GM18870 (cell line): ENCODE measurements around the gene YWHAE.
"Not testable (repeated sequence)": the region's sequence is repeated elsewhere in the genome, so short reads cannot be mapped to it uniquely, and the experiment has no call there.

Experiments
- ATAC-seq: cut with Tn5 transposase; IDR thresholded peaks from one replicate; pipeline ENCODE4 v1.9.1; 2021; ENCODE audit warnings: moderate library complexity; ENCODE audit not compliant: unreplicated experiment

The YWHAE gene

GRCh38 chr17:1375615-1376014, 24.4 kb downstream of the YWHAE start:
- ATAC-seq = no peak

- no peak for ATAC-seq
Measured at GRCh38 chr17:1374431-1375177, 25.4 kb downstream of the YWHAE start.

- ATAC-seq = no peak
Measured at GRCh38 chr17:1373707-1374237, 26.2 kb downstream of the YWHAE start.

GRCh38 chr17:1372618-1373017, 27.4 kb downstream of the YWHAE start:
- ATAC-seq = no peak

DNA sequence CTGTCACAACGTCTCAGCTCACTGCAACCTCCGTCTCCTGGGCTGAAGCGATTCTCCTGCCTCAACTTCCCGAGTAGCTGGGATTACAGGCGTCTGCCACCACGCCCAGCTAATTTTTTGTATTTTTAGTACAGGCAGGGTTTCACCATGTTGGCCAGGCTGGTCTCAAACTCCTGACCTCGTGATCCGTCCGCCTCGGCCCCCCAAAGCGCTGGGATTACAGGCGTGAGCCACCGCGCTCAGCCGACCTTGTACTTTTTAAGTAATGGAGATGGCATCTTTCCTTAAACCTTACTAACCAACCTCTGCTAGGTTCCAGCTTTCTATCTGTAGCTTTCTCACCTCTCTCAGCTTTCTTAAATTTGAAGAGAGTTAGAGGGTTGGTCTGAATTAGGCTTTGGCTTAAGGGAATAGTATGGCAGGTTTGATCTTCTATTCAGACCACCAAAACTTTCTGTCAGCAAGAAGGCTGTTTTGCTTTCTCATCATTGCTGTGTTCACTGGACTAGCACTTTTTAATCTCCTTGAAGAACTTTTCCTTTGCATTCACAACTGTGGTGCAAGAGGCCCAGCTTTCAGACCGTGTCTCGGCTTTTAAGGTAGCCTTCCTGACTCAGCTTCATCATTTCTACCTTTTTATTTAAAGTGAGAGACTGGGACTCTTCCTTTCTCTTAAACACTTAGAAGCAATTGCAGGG, 28.0 kb downstream of the YWHAE start:
- ATAC-seq = no peak

DNA sequence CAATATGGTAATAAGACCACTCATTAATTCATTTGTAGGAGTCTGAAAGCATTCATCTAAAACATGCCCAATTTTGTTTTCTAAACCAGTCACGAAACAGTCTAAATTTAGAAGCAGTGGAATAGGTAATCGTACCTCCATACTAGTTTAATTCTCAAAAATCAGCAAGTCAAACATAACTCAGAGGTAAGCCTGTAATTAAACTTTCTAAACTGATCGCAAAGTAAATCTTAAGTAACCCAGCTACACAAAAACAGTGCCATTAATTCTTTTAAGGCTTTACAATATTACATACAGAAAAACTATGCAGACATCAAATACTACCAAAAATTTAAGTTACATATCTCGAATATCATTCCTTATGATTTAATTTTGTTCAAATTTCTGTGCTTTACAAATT, 31.4 kb downstream of the YWHAE start:
- ATAC-seq = no peak

DNA sequence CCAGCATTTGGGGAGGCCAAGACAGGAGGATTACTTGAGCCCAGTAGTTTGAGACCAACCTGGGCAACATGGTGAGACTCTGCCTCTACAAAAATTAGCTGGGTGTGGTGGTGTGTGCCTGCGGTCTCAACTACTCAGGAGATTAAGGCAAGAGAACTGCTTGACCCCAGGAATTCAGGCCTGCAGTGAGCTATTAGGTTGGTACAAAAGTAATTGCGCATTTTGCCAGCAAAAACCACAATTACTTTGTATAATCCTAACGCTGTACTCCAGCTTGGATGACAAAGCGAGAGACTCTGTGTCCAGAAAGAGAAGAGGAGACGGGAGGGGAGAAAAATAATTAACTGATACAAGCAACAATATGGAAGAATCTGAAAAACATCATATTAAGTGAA, 32.7 kb downstream of the YWHAE start:
- ATAC-seq = no peak

DNA sequence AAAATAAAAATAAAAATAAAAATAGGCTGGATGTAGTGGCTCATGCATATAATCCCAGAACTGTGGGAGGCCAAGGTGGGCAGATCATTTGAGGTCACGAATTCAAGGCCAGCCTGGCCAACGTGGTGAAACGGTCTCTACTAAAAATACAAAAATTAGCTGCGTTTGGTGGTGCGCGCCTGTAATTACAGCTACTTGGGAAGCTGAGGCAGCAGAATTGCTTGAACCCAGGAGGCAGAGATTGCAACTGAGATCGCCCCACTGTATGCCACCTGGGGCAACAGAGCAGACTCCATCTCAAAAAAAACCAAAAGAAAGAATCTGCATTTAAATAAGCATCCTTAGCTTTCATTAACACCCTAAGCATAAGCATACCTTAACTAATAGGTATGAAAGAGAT, 33.8 kb downstream of the YWHAE start:
- no peak for ATAC-seq

DNA sequence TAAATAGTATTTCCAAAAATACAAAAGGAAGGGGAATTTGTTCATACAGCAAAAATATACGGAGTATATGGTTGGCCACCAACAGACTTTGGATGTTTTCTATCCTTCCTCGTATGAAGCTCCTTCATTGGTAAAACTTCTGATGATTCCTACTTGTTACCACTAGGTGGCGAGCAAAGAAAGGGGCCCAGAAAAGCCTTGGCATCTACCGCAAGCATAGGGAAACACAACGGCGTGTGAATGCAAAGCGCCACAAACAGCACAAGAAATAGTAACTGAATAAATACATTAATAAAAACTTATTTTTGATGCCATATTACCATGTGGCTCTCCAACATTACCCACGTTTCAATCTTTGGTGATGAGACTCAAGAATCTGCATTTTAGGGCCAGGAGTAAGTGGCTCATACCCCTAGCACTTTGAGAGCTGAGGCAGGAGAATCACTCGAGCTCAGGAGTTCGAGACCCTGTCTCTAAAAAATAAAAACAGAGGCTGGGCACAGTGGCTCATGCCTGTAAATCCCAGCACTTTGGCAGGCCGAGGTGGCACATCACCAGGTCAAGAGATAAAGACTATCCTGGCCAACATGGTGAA, 34.5 kb downstream of the YWHAE start:
- ATAC-seq = no peak

- ATAC-seq = no peak
Measured at GRCh38 chr17:1362964-1363363, 37.1 kb downstream of the YWHAE start.

DNA sequence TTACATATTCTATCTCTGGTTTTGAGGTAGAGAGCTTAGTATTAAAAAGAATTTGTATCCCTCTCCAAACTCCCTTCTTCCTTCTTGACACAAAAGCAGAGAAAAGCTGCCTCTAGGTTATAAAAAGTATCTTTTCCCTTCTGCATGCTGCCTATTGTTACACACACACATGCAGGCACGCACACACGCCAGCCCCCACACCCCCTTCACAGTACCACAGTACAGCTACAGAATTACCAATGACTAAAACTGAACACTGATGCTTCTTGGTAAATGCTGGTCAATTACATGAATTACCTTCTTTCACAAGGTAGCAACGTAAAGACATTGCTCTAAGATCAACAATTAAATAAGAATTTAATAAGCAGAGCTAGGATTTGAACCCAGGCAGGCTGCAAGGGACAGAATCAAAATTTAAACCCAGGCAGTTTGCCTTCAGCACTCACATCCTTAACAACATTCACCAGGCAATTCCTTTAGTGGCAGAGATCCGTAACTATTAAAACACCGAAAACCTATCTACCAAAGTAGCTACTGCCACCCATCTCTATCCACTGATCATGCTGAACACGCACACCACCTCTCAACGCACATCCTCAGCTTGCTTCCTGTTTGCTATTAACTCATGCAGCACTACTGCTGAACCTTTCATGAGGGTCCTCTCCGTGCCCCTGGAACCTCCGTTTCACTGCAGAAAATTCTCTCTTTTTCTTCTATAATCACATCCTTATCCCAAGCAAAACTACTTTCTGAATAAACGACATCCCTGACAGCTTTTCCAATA, 37.8 kb downstream of the YWHAE start:
- ATAC-seq = no peak

DNA sequence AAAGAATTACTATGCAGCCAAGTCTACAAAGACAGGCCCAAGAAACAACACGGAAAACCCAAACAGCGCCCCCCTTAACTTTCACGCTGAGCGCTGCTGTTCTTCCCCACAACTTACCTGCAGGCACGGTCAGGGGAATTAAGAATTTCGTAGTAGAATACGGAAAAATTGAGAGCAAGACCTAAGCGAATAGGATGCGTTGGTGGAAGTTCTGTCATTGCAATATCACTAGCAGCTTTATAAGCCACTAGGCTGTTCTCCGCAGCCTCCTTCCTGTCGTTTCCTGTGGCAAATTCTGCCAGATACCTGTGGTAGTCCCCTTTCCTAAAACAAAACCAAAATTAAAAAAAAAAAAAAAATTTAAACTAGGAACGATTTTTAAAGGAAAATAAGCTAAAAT, 39.0 kb downstream of the YWHAE start:
- ATAC-seq = no peak

DNA sequence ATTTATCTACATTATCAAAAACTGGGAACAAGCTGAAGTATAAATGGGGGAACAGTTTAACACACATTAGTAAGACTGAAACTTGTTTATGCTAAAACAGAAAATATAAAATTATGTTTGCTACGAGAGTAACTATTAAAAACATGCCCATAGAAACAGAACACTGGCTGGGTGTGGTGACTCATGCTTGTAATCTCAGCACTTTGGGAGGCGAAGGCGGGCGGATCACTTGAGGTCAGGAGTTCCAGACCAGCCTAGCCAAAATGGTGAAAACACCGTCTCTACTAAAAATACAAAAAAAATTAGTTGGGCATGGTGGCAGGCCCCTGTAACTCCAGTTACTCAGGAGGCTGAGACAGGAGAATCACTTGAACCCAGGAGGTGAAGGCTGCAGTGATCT, 39.7 kb downstream of the YWHAE start:
- ATAC-seq = not testable (repeated sequence)

DNA sequence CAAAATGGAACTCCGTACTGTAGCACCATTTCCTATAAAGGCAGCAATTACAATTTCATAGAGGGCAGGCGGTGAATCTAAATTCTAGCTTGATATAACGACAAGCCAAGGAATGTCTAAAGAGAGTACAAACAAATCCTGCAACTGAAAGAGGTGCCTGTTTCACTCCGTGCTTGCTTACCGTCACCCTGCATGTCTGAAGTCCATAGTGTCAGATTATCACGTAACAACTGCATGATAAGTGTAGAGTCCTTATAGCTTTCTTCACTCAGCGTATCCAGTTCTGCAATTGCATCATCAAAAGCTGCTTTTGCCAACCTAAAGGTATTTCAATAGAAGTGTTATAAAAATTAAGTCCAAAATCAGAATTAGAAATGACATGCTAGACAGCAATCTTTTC, 46.0 kb downstream of the YWHAE start:
- ATAC-seq = no peak

DNA sequence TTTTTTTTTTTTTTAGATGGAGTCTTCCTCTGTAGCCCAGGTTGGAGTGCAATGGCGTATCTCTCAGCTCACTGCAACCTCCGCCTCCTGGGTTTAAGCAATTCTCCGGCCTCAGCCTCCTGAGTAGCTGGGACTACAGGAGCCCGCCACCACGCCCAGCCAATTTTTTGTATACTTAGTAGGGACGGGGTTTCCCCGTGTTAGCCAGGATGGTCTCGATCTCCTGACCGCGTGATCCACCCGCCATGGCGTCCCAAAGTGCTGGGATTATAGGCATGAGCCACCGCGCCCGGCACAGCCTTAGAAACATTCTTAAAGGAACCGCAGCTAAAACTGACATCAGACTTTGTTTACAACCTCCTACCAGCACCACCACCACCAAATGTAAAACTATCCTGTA, 47.5 kb downstream of the YWHAE start:
- not testable (repeated sequence) for ATAC-seq

DNA sequence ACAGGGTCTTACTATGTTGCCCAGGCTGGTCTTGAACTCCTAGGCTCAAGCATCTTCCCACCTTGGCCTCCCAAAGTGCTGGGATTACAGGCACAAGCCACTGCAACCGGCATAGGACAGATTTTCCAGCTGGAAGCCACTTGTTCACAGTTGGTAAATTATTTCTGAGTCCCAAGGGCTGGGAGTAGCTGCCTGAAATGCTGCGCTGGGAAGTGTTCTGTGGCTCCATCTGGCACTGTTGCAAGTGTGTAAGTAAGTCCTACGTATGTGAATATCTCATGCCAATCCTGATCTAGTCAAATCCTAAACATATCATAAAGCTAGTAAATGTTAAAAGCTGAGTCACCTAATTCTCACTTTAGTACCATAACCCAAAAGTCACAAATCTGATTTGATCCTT, 48.1 kb downstream of the YWHAE start:
- no peak for ATAC-seq

GRCh38 chr17:1351275-1351674, 48.7 kb downstream of the YWHAE start:
- no peak for ATAC-seq

- no peak for ATAC-seq
Measured at GRCh38 chr17:1347589-1348323, 52.3 kb downstream of the YWHAE start.

DNA sequence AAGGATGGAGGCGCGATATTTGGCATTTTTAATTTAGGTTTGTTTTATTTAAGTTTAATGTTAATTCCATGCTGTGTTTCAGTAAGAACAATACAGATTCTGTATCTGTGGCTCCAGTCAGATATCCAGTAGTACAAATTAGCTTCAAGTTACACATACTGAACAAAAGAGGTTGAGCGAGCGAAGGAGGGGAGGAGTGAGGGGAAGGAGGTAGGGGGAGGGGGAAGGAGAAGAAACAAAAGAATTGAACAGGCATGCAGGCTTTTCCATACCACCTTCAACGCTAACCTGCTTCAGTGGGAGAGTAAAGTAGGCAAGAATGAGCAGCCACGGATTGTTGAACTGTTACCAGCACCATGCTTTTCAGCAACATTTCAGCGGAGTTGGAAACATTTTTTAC, 55.5 kb downstream of the YWHAE start:
- ATAC-seq = no peak

- ATAC-seq = no peak
Measured at GRCh38 chr17:1343554-1343953, 56.5 kb downstream of the YWHAE start.

DNA sequence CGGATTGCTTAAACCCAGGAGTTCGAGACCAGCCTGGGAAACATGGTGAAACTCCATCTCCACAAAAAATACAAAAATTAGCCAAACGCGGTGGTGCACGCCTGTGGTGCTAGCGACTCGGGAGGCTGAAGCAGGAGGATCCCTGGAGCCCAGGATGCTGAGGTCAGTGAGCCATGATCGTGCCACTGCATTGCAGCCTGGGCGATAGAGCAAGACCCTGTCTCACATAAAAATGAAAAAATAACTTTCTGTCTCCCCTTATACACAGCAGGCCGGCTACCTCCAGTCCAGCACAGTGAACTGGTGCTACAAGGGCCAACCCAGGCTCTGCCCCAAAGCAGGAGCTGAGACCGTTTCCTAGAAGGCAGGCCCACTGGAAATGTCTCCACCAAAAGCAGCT, 59.7 kb downstream of the YWHAE start:
- ATAC-seq = no peak
